WTC11 (cell line): Measurements from ENCODE around the gene AP3B2. TPM values are rescaled to one million over a fixed set of nuclear protein-coding genes. Genes with fewer than 3 reads are reported as not detected.
A peak's percentile ranks its signal among the peaks of the same experiment; 100 is the strongest.

ENCODE experiments used
- ATAC-seq: fragments of 200-7000 bp; cut with Tn5 transposase; 2 replicates; pipeline ENCODE4 v1.10.0; 2021; ENCODE audit warnings: mild to moderate bottlenecking, moderate library complexity
- CTCF ChIA-PET: fragments of 300-600 bp; sonication (Branson Sonifier 250); formaldehyde crosslinking; loops from one replicate; lab custom pipeline; 2021; ENCODE audit warnings: antibody characterized with exemption; lab: Charles Lee
- POLR2A ChIA-PET: fragments of 350-600 bp; sonication (Branson Sonifier 250); formaldehyde crosslinking; loops from one replicate; lab custom pipeline; 2021; ENCODE audit warnings: antibody characterized with exemption; lab: Charles Lee
- DNase-seq: peaks from one replicate; pipeline ENCODE4 v3.0.0; 2021; ENCODE audit warnings: low spot score
- H3K27ac Mint-ChIP-seq: 2 replicates; pipeline ENCODE4 v1.8.0; 2021; ENCODE audit warnings: mixed read lengths
- H3K27me3 Mint-ChIP-seq: 2 replicates; pipeline ENCODE4 v1.8.0; 2021; ENCODE audit warnings: low read depth, mild to moderate bottlenecking, moderate library complexity, mixed read lengths
- H3K36me3 Mint-ChIP-seq: 2 replicates; pipeline ENCODE4 v1.8.0; 2021; ENCODE audit warnings: mixed read lengths
- H3K4me1 Mint-ChIP-seq: 2 replicates; pipeline ENCODE4 v1.8.0; 2022; ENCODE audit warnings: mixed read lengths
- H3K4me3 Mint-ChIP-seq: 2 replicates; pipeline ENCODE4 v1.8.0; 2021; ENCODE audit warnings: mild to moderate bottlenecking, moderate library complexity, mixed read lengths
- H3K9me3 Mint-ChIP-seq: 2 replicates; pipeline ENCODE4 v1.8.0; 2021; ENCODE audit warnings: mixed read lengths
- ATF3 ChIP-seq: sonication (generic); formaldehyde crosslinking; conservative IDR thresholded peaks from 2 replicates; pipeline ENCODE4 v1.8.1; 2022; ENCODE audit warnings: mild to moderate bottlenecking, missing genetic modification reagents
- ELF4 ChIP-seq: sonication (generic); formaldehyde crosslinking; IDR thresholded peaks from 2 replicates; pipeline ENCODE4 v1.8.1; 2022; ENCODE audit warnings: low read depth, mild to moderate bottlenecking, moderate library complexity, missing genetic modification reagents
- FOXJ3 ChIP-seq: sonication (generic); formaldehyde crosslinking; IDR thresholded peaks from 2 replicates; pipeline ENCODE4 v1.9.0; 2021; ENCODE audit warnings: missing genetic modification reagents, mild to moderate bottlenecking, borderline replicate concordance
- FOXP1 ChIP-seq: sonication (generic); formaldehyde crosslinking; IDR thresholded peaks from 2 replicates; pipeline ENCODE4 v1.8.0; 2022; ENCODE audit warnings: missing genetic modification reagents, mild to moderate bottlenecking, moderate library complexity, borderline replicate concordance
- GTF2I ChIP-seq: fragments of 250-450 bp; sonication (Bioruptor Pico); conservative IDR thresholded peaks from 2 replicates; pipeline ENCODE4 v1.4.0; 2021; ENCODE audit warnings: mild to moderate bottlenecking
- HMGA2 ChIP-seq: fragments of 250-450 bp; sonication (Bioruptor Pico); IDR thresholded peaks from 2 replicates; pipeline ENCODE4 v1.4.0; 2021; ENCODE audit warnings: mild to moderate bottlenecking, moderate library complexity
- HMGXB4 ChIP-seq: sonication (generic); formaldehyde crosslinking; IDR thresholded peaks from 2 replicates; pipeline ENCODE4 v1.8.1; 2023; ENCODE audit warnings: mild to moderate bottlenecking, moderate library complexity, missing genetic modification reagents
- IRF2 ChIP-seq: sonication (generic); formaldehyde crosslinking; IDR thresholded peaks from 2 replicates; pipeline ENCODE4 v1.8.0; 2022; ENCODE audit warnings: low read depth, missing genetic modification reagents, borderline replicate concordance
- KAT7 ChIP-seq: sonication (generic); formaldehyde crosslinking; IDR thresholded peaks from 2 replicates; pipeline ENCODE4 v1.8.1; 2023; ENCODE audit warnings: missing genetic modification reagents, mild to moderate bottlenecking, borderline replicate concordance
- MXD4 ChIP-seq: fragments of 250-450 bp; sonication (Bioruptor Pico); IDR thresholded peaks from 2 replicates; pipeline ENCODE4 v1.8.0; 2021; ENCODE audit warnings: mild to moderate bottlenecking, moderate library complexity, borderline replicate concordance
- NR3C1 ChIP-seq: sonication (generic); formaldehyde crosslinking; conservative IDR thresholded peaks from 2 replicates; pipeline ENCODE4 v1.8.1; 2023; ENCODE audit warnings: low read depth, mild to moderate bottlenecking, missing genetic modification reagents
- OVOL2 ChIP-seq: fragments of 250-450 bp; sonication (Bioruptor Pico); IDR thresholded peaks from 2 replicates; pipeline ENCODE4 v1.9.0; 2021; ENCODE audit warnings: mild to moderate bottlenecking, borderline replicate concordance
- PRRX2 ChIP-seq: fragments of 250-450 bp; sonication (Bioruptor Pico); IDR thresholded peaks from 2 replicates; pipeline ENCODE4 v1.8.0; 2021; ENCODE audit warnings: mild to moderate bottlenecking
- SMAD3 ChIP-seq: sonication (generic); formaldehyde crosslinking; IDR thresholded peaks from 2 replicates; pipeline ENCODE4 v1.8.0; 2022; ENCODE audit warnings: missing genetic modification reagents, mild to moderate bottlenecking, borderline replicate concordance
- ZBTB21 ChIP-seq: sonication (generic); formaldehyde crosslinking; IDR thresholded peaks from 2 replicates; pipeline ENCODE4 v1.8.1; 2023; ENCODE audit warnings: mild to moderate bottlenecking, missing genetic modification reagents, borderline replicate concordance
- ZNF263 ChIP-seq: sonication (generic); formaldehyde crosslinking; IDR thresholded peaks from 2 replicates; pipeline ENCODE4 v1.8.1; 2022; ENCODE audit warnings: low read depth, mild to moderate bottlenecking, moderate library complexity, missing genetic modification reagents
- ZNF423 ChIP-seq: fragments of 250-450 bp; sonication (Bioruptor Pico); IDR thresholded peaks from 2 replicates; pipeline ENCODE4 v2.1.2; 2022; ENCODE audit warnings: mild to moderate bottlenecking, moderate library complexity
- ZNF425 ChIP-seq: fragments of 250-450 bp; sonication (Bioruptor Pico); conservative IDR thresholded peaks from 2 replicates; pipeline ENCODE4 v1.9.0; 2021; ENCODE audit warnings: mild to moderate bottlenecking
- total RNA-seq: library from RNA; stranded (reverse); gene quantifications from 3 replicates; pipeline ENCODE4 v1.2.3, GENCODE V29; 2021
- TF ChIP-seq, protein P1 (sequence below): sonication (generic); formaldehyde crosslinking; IDR thresholded peaks from 2 replicates; pipeline ENCODE4 v1.8.0; 2022; ENCODE audit warnings: mild to moderate bottlenecking, missing genetic modification reagents
- TF ChIP-seq, protein P2 (sequence below): sonication (generic); formaldehyde crosslinking; IDR thresholded peaks from 2 replicates; pipeline ENCODE4 v1.8.1; 2023; ENCODE audit warnings: mild to moderate bottlenecking, missing genetic modification reagents
- TF ChIP-seq, protein P3 (sequence below): sonication (generic); formaldehyde crosslinking; IDR thresholded peaks from 2 replicates; pipeline ENCODE4 v1.8.0; 2022; ENCODE audit warnings: missing genetic modification reagents

AP3B2 gene
- total RNA-seq, 1 experiment from 2014 or later = 17.7 TPM

- no peaks in the 10 kb centered on the region for H3K9me3 Mint-ChIP-seq
- TF ChIP-seq KAT7 (CRISPR knock-in tag) (no peak), ZBTB21 (CRISPR knock-in tag) (no peak), SMAD3 (no peak), ZNF263 (CRISPR knock-in tag) (no peak), ELF4 (CRISPR knock-in tag) (no peak), NR3C1 (CRISPR knock-in tag) (no peak)
- TF ChIP-seq, protein P1, sequence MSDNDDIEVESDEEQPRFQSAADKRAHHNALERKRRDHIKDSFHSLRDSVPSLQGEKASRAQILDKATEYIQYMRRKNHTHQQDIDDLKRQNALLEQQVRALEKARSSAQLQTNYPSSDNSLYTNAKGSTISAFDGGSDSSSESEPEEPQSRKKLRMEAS (CRISPR knock-in tag) = no peak
- TF ChIP-seq, protein P2, sequence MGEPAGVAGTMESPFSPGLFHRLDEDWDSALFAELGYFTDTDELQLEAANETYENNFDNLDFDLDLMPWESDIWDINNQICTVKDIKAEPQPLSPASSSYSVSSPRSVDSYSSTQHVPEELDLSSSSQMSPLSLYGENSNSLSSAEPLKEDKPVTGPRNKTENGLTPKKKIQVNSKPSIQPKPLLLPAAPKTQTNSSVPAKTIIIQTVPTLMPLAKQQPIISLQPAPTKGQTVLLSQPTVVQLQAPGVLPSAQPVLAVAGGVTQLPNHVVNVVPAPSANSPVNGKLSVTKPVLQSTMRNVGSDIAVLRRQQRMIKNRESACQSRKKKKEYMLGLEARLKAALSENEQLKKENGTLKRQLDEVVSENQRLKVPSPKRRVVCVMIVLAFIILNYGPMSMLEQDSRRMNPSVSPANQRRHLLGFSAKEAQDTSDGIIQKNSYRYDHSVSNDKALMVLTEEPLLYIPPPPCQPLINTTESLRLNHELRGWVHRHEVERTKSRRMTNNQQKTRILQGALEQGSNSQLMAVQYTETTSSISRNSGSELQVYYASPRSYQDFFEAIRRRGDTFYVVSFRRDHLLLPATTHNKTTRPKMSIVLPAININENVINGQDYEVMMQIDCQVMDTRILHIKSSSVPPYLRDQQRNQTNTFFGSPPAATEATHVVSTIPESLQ (CRISPR knock-in tag) = no peak
- TF ChIP-seq, all 79 proteins: peak for 0
- no peak overlapping the region for H3K27ac Mint-ChIP-seq
- no peak for DNase-seq
- H3K4me3 Mint-ChIP-seq = no peak overlapping the region
- ChIA-PET CTCF (no interaction called here), POLR2A (no interaction called here)
- no peaks in the 10 kb centered on the region for H3K36me3 Mint-ChIP-seq
- ATAC-seq = no peak
- peaks cover 46% of the 10 kb centered on the region for H3K27me3 Mint-ChIP-seq
- H3K4me1 Mint-ChIP-seq = peaks cover 10% of the 10 kb centered on the region
These were observed 58.0 kb downstream of the AP3B2 start for GRCh38 chr15:82651708-82652107.

DNA sequence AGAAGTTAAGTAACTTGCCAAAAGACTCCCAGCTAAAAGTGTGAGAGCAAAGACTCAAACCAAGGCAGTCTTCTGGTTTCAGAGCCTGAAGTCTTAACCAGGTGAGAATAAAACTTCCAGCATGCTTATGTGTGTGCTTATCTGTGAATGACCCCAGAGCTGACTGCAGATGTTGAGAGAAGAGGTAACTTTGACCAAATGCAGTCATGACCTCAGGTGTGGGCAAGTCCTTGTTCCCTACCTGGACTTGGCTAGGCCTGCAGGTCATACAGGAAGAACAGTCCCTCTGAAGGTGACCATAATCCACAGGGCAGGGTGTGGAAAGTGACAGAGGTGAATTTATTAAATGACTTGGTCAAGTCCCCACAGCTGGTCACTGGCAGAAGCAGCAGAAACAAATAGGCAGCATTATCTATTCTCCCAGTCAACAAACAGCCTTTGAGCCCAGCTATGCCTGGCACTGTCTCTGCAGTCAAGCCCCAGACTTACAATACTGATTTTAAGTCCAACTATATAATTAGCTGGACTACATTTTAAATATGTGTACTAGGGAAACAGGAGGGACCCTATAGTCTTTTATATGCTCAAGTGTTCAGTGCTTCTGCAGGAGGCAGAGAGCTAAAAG, 59.5 kb downstream of the AP3B2 start:
- Mint-ChIP-seq H3K4me3 (no peak overlapping the region), H3K36me3 (no peaks in the 10 kb centered on the region), H3K9me3 (no peaks in the 10 kb centered on the region), H3K4me1 (peaks cover 13% of the 10 kb centered on the region), H3K27ac (no peak overlapping the region), H3K27me3 (peaks cover 61% of the 10 kb centered on the region)
- no peak for ATAC-seq
- DNase-seq = no peak
- TF ChIP-seq, protein P3, sequence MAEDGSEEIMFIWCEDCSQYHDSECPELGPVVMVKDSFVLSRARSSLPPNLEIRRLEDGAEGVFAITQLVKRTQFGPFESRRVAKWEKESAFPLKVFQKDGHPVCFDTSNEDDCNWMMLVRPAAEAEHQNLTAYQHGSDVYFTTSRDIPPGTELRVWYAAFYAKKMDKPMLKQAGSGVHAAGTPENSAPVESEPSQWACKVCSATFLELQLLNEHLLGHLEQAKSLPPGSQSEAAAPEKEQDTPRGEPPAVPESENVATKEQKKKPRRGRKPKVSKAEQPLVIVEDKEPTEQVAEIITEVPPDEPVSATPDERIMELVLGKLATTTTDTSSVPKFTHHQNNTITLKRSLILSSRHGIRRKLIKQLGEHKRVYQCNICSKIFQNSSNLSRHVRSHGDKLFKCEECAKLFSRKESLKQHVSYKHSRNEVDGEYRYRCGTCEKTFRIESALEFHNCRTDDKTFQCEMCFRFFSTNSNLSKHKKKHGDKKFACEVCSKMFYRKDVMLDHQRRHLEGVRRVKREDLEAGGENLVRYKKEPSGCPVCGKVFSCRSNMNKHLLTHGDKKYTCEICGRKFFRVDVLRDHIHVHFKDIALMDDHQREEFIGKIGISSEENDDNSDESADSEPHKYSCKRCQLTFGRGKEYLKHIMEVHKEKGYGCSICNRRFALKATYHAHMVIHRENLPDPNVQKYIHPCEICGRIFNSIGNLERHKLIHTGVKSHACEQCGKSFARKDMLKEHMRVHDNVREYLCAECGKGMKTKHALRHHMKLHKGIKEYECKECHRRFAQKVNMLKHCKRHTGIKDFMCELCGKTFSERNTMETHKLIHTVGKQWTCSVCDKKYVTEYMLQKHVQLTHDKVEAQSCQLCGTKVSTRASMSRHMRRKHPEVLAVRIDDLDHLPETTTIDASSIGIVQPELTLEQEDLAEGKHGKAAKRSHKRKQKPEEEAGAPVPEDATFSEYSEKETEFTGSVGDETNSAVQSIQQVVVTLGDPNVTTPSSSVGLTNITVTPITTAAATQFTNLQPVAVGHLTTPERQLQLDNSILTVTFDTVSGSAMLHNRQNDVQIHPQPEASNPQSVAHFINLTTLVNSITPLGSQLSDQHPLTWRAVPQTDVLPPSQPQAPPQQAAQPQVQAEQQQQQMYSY (CRISPR knock-in tag) = no peak
- no peak for TF ChIP-seq IRF2 (CRISPR knock-in tag)
- no peak for TF ChIP-seq OVOL2
- TF ChIP-seq PRRX2 (CRISPR knock-in tag) = no peak
- TF ChIP-seq MXD4 = no peak
- ChIA-PET CTCF (no interaction called here), POLR2A (no interaction called here)

DNA sequence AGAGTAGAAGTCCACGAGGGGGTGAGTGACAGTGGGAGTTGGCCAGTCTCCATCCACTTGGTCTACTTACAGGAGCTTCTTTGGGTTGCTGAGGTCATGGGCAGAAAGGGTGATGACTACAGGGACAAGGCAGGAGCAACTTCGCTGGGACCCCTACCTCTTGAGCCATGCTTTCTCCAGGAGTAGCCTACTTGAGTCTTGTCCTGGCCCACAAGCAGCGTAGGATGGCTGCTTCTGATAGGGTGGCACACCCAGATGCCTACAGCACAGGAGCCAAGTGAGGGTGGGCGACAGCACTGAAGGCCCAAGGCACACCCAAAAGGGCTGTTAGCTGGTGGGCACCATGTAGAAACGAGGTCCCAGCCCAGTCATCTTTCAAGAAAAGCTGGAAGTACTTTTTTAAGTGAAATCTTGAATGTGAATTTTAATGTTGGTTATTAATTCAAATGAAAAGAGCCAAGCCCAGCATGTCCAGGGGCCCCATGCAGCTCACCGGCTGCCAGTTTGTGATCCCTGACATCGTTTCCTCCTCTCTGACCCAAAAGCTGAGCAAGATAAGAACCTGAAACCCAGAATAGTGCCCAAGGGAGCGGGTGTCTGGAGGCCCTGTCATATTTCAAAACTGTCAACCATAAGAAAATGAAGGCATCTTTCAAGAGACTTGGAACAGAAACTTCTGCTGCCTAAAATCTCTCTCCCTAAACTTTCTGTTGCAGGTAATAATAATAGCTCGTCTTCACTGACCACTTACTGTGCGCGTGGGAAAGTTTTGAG, 60.3 kb downstream of the AP3B2 start:
- CTCF ChIA-PET = no interaction called here
- peak overlapping the region; percentile 66 for H3K4me3 Mint-ChIP-seq
- TF ChIP-seq OVOL2 (no peak), ATF3 (CRISPR knock-in tag) (no peak), NR3C1 (CRISPR knock-in tag) (no peak), HMGA2 (no peak), ZNF423 (CRISPR knock-in tag) (no peak), GTF2I (no peak), FOXP1 (CRISPR knock-in tag) (no peak), ZNF425 (CRISPR knock-in tag) (no peak), FOXJ3 (CRISPR knock-in tag) (no peak), HMGXB4 (no peak)

More for the DNA sequence above, 60.3 kb downstream of the AP3B2 start:
- Mint-ChIP-seq H3K27ac (no peak overlapping the region), H3K36me3 (no peaks in the 10 kb centered on the region), H3K4me1 (peaks cover 13% of the 10 kb centered on the region), H3K27me3 (peaks cover 66% of the 10 kb centered on the region), H3K9me3 (no peaks in the 10 kb centered on the region)
- DNase-seq = no peak
- POLR2A ChIA-PET = no interaction called here
- no peak for ATAC-seq
